Adrenal gland (tissue), 12 donors: ENCODE data around the gene STAT5B. TPM values are rescaled to one million over a fixed set of nuclear protein-coding genes. Genes with fewer than 3 reads are reported as not detected.

Experiments
- DNase-seq, 7 donors: peaks; one replicate each; pipeline ENCODE4 v3.0.0-alpha.2; 2019 to 2020
- H3K27ac ChIP-seq, 5 donors: fragments of 200-600 bp; sonication (generic) in 4 of 5; 1 replicate in 3 of 5; 2 replicates in 2 of 5; pipeline versions ENCODE4 v1.5.1 to v1.8.0; 2016 to 2020; ENCODE audit warnings: mild to moderate bottlenecking in 1 of 5
- H3K27me3 ChIP-seq: fragments of 200-600 bp; 2 replicates; pipeline ENCODE4 v1.8.0; 2021
- H3K36me3 ChIP-seq, 2 donors: fragments of 200-600 bp; replicated peaks in 1 of 2; 1 replicate in 1 of 2; 2 replicates in 1 of 2; pipeline versions ENCODE4 v1.5.1 to v1.8.0; 2018 to 2022
- H3K4me1 ChIP-seq, 2 donors: fragments of 200-600 bp; replicated peaks in 1 of 2; 1 replicate in 1 of 2; 2 replicates in 1 of 2; pipeline versions ENCODE4 v1.5.1 to v1.8.0; 2018 to 2021
- H3K4me3 ChIP-seq, 4 donors: fragments of 200-600 bp; sonication (generic) in 3 of 4; one replicate each; pipeline ENCODE4 v1.5.1; 2016 to 2018
- H3K9me3 ChIP-seq, 3 donors: fragments of 200-600 bp; sonication (generic) in 1 of 3; replicated peaks in 1 of 3; 1 replicate in 2 of 3; 2 replicates in 1 of 3; pipeline versions ENCODE4 v1.5.1 to v1.8.0; 2016 to 2021
- POLR2A ChIP-seq, 2 donors: fragments of 450-650 bp; IDR thresholded peaks; one replicate each; pipeline ENCODE4 v1.6.1; 2017; ENCODE audit warnings: antibody characterized with exemption in 2 of 2, mild to moderate bottlenecking in 2 of 2, moderate library complexity in 1 of 2
- WGBS, 4 donors: extraction: QIAGEN DNeasy Blood & Tissue Kit in 2 of 4; methylation state at CpG; one replicate each; pipeline versions ENCODE4 v1.1.5 to v1.1.7; 2013 to 2017; 5-methylcytosine and 5-hydroxymethylcytosine counted together
- intact Hi-C, 2 donors: fragments of 100-400 bp; cut with DNase I; formaldehyde crosslinking; loops; one replicate each; pipeline versions ENCODE4 v1.14.1 to v1.15.0; 2022 to 2023
- polyA plus RNA-seq, 3 donors: library from polyadenylated mRNA; stranded (reverse); fragments of 200-250 nt in 2 of 3; fragments of 350-450 nt in 1 of 3; fragmentation: Illumina TruSeq in 1 of 3; extraction: RNeasy Lipid Tissue Mini Kit (QIAGEN cat#74804) in 1 of 3; gene quantifications; one replicate each; pipeline ENCODE4 v1.2.3, GENCODE V29; 2013 to 2014
- total RNA-seq, 9 donors: library from RNA; depleted of rRNA in 4 of 9; stranded (reverse); fragments of >200 nt in 4 of 9; fragments of 120-200 nt in 1 of 9; fragmentation: NEBNext Ultra II Directional in 1 of 9; extraction: Animal tissue kit (Norgen Biotek cat#: 25700) in 1 of 9; gene quantifications; one replicate each; pipeline versions ENCODE4 v1.1.0 to v1.2.4, GENCODE V29; 2013 to 2023
- TF ChIP-seq, protein P1 (sequence below), 6 experiments: fragments of 450-650 bp in 4 of 6; fragments of 200-600 bp in 2 of 6; sonication (generic) in 1 of 6; IDR thresholded peaks; 1 replicate in 5 of 6; 2 replicates in 1 of 6; pipeline versions ENCODE4 v1.5.1 to v1.8.0; 2016 to 2021; ENCODE audit warnings: antibody characterized with exemption in 6 of 6, mild to moderate bottlenecking in 2 of 6, moderate library complexity in 1 of 6
- donor health status: healthy with polysubstance abuse.
- donor health status: Bipolar disorder and iron deficiency.
- donor health status: DM: yes; HTN: yes; CAD: no.
- donor health status: DM: no; HTN: no; CAD: no.
- donor health status: DM: no; HTN: no; CAD: no.
- donor health status: DM: yes; HTN: yes; CAD: no.

The STAT5B gene
- total and polyA plus RNA-seq, 12 donors: 30.3 to 128 (median 101) TPM

DNA sequence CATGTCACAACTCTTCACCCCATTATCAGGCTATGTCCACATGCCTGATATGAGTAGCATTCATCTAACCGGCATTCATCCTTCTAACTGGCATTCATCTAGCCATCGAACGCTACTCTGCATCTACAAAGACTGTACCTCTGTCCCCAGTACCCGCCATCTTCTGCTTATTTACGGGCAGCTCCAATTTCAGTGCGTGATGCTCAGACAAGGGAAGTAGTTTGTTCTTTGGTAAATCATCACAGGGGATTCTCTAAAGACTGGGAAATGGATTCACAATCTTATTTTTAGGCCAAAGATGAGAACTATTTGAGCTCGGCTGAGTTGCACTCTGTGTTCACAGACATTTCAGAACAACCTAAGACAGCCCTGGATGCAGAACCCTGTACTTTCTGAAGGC lies 39.4 kb downstream of the STAT5B start:
- 92 to 97% (median 94%) methylated on average over 7 of the region's 7 CpGs for WGBS, 4 donors
- Histone ChIP-seq H3K4me1 (peaks cover 16 to 40% of the 10 kb centered on the region in 2 donors), H3K27me3 (no peaks in the 10 kb centered on the region), H3K36me3 (no peaks in the 10 kb centered on the region), H3K4me3 (no peak overlapping the region), H3K27ac (no peak overlapping the region), H3K9me3 (no peaks in the 10 kb centered on the region)
- peak in 1 of 7 donors; percentile 5 for DNase-seq
- intact Hi-C loops: no loop called here
- TF ChIP-seq, protein P1, sequence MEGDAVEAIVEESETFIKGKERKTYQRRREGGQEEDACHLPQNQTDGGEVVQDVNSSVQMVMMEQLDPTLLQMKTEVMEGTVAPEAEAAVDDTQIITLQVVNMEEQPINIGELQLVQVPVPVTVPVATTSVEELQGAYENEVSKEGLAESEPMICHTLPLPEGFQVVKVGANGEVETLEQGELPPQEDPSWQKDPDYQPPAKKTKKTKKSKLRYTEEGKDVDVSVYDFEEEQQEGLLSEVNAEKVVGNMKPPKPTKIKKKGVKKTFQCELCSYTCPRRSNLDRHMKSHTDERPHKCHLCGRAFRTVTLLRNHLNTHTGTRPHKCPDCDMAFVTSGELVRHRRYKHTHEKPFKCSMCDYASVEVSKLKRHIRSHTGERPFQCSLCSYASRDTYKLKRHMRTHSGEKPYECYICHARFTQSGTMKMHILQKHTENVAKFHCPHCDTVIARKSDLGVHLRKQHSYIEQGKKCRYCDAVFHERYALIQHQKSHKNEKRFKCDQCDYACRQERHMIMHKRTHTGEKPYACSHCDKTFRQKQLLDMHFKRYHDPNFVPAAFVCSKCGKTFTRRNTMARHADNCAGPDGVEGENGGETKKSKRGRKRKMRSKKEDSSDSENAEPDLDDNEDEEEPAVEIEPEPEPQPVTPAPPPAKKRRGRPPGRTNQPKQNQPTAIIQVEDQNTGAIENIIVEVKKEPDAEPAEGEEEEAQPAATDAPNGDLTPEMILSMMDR (IDR thresholded peaks at IDR 0.05): no peak
- no peak for TF ChIP-seq POLR2A (IDR thresholded peaks at IDR 0.05)

DNA sequence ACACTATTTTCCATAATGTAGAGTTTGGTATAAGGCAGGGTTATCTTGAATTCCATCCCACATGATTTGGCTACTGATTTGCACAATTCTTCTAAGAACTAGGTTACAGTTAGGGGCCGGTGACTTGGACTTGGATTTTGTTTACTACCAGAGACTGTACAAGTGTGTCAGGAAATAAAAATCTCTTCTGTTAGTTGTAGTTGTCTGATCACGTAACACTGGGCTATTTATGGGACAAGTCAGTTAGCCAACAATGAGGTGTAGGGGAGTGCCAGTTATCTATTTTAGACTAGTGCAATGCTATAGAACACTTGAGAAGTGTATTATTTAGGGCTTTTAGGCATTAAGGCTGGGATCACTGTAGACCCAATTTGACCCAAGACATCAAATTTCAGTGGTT lies 42.2 kb downstream of the STAT5B start:
- Histone ChIP-seq H3K27me3 (no peaks in the 10 kb centered on the region), H3K27ac (peak overlapping the region in 4 of 5 donors; percentile 11 to 29 (median 28))
- WGBS, 4 donors: 32 to 41% (median 37%) methylated on average over 2 of the region's 2 CpGs

DNA sequence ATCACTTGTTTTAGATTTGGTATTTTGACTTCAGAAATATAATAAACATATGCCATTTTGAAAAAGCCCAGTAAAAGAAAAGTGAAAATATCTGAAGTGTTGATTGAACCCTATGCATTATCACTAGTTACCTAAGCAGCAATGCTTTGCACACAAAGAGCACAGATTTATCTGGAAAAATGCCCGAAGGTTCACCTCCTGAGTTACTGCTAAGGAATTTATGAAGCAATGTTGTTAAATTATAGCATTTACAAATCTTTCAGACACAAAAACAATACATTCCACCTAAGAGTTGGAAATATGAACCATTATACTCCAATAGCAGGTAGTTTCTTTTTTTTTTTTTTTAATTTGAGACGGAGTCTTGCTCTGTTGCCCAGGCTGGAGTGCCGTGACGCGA lies 43.0 kb downstream of the STAT5B start:
- H3K36me3 ChIP-seq: no peaks in the 10 kb centered on the region
- H3K27ac ChIP-seq: peak overlapping the region in 3 of 5 donors; percentile 28 to 29 (median 29)
- TF ChIP-seq POLR2A (IDR thresholded peaks at IDR 0.05): no peak
- TF ChIP-seq, protein P1 (IDR thresholded peaks at IDR 0.05): no peak
- WGBS, 4 donors: 70 to 87% (median 85%) methylated on average over 5 of the region's 5 CpGs
- H3K4me3 ChIP-seq: no peak overlapping the region
- DNase-seq: peak in 2 of 7 donors; percentile 26 to 46
- no peaks in the 10 kb centered on the region for H3K27me3 ChIP-seq
- intact Hi-C loops: no loop called here
- H3K9me3 ChIP-seq: no peaks in the 10 kb centered on the region
- peaks cover 16 to 23% of the 10 kb centered on the region in 2 donors for H3K4me1 ChIP-seq

More for the DNA sequence above, 42.2 kb downstream of the STAT5B start:
- intact Hi-C loops: no loop called here
- Histone ChIP-seq H3K9me3 (no peaks in the 10 kb centered on the region), H3K36me3 (no peaks in the 10 kb centered on the region), H3K4me1 (peaks cover 16 to 18% of the 10 kb centered on the region in 2 donors), H3K4me3 (no peak overlapping the region)
- peak in 1 of 7 donors; percentile 1 for DNase-seq
- TF ChIP-seq, protein P1 (IDR thresholded peaks at IDR 0.05): no peak
- TF ChIP-seq POLR2A (IDR thresholded peaks at IDR 0.05): no peak

DNA sequence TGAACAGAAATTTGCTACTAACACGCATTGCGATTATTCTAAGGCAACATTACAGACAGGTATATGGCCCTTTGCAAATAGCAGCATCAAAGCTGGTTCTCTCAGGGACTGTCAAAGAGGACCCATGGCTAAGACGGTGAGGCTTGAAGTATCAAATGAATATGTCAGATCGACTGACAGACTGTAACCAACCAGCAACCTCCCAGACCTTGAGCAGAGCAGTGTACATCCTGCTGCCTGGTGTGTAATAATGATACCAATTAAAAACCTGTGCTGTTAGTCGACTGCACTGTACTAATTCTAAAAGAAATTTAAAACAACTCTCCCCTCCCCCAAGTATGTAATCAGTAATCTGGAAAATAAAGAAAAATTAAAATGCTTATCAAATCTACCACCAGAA lies 46.0 kb downstream of the STAT5B start:
- 77 to 87% (median 82%) methylated on average over 5 of the region's 5 CpGs for WGBS, 4 donors
- Histone ChIP-seq H3K36me3 (peaks cover 0 to 10% of the 10 kb centered on the region in 2 donors), H3K27ac (no peak overlapping the region), H3K4me1 (peaks cover 20 to 32% of the 10 kb centered on the region in 2 donors), H3K9me3 (no peaks in the 10 kb centered on the region), H3K27me3 (no peaks in the 10 kb centered on the region), H3K4me3 (no peak overlapping the region)
- peak in 2 of 7 donors; percentile 1 to 18 for DNase-seq
- TF ChIP-seq, protein P1 (IDR thresholded peaks at IDR 0.05): no peak
- no peak for TF ChIP-seq POLR2A (IDR thresholded peaks at IDR 0.05)
- intact Hi-C loops: no loop called here
